ENCODE measurements around the gene IGSF5.

DNA sequence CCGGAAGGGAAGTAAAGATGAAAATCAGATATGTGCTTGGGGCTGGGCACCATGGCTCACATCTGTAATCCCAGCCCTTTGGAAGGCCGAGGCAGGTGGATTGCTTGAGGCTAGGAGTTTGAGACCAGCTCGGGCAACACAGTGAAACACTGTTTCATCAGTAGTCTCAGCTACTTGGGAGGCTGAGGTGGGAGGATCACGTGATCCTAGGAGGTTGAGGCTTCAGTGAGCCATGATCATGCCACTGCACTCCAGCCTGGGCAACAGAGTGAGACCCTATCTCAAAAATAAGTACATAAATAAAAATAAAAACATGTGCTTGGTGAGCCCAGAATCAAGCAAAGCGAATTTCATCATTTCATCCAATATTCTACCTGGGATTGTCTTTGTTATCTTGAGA, 98.9 kb downstream of the IGSF5 start:
- TF ChIP-seq POLR2A (IDR thresholded peaks at IDR 0.05), result no peak
- TF ChIP-seq, protein P1, sequence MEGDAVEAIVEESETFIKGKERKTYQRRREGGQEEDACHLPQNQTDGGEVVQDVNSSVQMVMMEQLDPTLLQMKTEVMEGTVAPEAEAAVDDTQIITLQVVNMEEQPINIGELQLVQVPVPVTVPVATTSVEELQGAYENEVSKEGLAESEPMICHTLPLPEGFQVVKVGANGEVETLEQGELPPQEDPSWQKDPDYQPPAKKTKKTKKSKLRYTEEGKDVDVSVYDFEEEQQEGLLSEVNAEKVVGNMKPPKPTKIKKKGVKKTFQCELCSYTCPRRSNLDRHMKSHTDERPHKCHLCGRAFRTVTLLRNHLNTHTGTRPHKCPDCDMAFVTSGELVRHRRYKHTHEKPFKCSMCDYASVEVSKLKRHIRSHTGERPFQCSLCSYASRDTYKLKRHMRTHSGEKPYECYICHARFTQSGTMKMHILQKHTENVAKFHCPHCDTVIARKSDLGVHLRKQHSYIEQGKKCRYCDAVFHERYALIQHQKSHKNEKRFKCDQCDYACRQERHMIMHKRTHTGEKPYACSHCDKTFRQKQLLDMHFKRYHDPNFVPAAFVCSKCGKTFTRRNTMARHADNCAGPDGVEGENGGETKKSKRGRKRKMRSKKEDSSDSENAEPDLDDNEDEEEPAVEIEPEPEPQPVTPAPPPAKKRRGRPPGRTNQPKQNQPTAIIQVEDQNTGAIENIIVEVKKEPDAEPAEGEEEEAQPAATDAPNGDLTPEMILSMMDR (IDR thresholded peaks at IDR 0.05), result no peak
